Femur (tissue), 1 donor: ENCODE data around the gene AQP6.

ENCODE experiments used
- DNase-seq: peaks from one replicate; pipeline ENCODE4 v3.0.0-alpha.2; 2017

The AQP6 gene

GRCh38 chr12:49943625-49943960, 29.2 kb upstream of the AQP6 start:
- no peak for DNase-seq

GRCh38 chr12:49944046-49944445, 28.7 kb upstream of the AQP6 start:
- no peak for DNase-seq

GRCh38 chr12:49944718-49945117, 28.0 kb upstream of the AQP6 start:
- DNase-seq, result no peak

GRCh38 chr12:49945394-49946080, 27.2 kb upstream of the AQP6 start:
- peak; percentile 85 for DNase-seq

DNA sequence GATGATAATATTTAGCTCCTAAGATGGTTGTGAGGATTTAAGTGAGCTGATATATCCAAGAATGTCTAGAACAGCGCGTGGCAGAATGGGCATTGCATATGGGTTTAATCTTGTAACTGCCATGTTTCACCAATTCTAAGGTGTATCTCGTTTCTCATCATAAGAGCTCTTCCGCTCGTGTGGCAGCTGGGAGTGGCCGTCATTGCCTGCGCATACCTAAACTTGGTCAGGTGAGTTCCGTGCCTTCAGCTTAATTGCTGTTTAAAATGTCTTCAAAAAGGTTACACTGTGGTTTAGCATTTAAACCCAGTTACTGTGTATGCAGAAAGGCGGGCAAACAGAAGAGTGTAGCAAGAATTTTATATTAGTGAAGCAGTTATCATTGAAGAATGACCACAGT, 26.7 kb upstream of the AQP6 start:
- no peak for DNase-seq

DNA sequence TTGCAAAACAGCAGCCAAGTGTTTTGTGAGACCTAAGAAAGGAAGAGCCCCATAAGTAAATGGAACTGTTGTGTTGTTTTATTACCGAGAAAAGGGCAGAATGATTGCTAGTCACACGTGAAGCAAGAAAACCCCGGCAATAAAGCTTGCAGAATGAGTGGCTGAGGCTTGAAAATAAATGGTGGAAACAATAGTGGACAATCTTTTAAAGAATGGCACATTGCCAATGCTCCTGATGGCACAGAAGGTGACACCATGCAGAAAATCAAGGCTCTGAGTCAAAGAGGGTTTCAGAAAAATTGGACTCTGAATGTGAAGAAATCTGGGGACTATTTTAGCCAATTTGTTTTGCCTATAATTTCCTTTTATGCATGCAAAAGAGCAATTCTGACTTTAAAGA, 26.2 kb upstream of the AQP6 start:
- DNase-seq, result no peak

DNA sequence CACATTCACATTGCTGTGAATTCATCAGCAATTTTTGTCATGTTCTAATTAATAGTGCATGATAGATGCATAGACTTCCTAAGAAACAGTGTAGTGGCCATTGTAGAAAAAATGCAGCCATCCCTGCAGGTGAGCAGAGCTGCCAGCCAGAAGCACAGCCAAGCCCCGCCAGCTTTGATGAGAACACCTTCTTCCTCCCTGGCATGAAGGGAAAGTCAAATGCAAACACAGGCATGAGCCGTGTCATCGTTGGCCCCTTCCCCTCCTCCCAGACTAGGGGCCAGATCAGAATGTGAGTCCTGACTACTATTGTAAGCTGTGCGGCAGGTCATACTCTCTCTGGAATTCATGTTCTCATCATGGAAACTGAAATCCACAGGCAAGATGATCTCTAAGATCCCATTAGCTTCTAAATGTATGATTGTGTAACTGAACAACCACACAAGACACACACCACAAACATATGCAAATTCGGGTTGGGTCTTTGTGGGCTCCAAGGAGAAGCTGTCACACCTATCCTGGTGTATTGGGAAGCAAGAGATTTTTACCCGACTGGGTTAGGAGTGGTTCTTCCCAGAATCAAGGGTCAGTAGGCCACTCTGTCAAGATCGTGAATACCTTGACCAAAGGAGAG, 25.0 kb upstream of the AQP6 start:
- no peak for DNase-seq

DNA sequence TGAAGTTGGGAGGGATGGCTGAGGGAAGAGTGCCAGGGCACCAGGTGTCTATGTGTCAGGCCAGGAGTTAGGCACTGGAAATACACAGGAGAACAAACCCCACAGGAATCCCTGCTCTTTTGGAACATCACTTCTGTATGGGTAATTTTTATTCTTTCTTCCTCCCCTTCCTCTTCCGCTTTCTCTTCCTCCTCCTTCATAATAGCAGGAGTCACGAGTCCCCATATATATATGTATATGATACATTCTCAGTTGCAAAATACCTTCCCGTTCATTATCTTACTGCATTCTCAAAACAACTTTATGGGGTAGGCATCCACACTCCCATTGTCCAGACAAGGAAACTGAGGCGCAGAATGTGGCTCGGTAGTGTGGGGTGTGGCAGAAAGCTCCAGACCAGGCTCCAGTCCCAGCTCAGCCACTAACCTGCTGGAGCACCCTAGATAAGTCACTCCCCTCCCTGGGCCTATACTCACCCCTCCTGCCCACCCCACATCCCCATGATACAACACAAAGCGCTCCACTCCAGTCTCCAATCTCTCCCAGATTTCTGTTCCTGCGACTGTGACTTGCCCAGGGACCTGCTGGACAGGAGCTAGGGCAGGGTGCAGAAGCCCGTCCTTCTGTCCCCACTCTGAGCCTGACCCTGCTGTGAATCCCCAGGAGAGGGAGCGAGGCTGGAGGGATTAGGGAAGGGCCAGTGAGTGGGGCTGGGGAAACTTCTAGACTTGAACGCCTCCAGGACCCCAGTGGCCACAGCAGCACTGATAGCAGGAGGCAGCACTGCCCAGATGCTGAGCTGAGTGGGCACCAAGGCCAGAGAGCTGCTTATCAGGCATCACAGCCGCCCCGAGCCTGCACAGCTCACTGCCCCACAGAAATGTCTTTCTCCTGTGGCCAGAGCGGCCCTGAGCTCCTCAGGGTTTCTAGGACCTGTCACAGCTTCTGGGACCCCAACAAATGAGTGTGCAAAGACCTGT, 23.6 kb upstream of the AQP6 start:
- no peak for DNase-seq

DNA sequence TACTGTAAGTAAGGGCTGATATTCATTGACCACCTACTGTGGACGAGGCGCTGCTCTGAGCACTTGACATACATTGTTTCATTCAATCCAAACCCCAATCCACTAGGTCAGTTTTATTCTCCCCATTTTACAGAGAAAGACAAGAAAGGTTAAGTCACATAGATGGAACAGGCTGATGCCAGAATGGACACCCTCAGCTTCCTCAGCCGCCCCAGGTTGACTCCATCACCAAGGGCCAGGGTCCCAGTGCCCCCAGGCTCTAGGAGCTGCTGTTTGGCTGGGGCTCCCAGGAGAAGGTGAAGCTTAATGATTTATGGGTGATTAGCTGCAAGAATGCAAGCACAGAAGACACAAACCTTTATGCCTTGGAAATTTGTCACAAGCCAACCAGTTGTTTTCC, 22.9 kb upstream of the AQP6 start:
- no peak for DNase-seq

DNA sequence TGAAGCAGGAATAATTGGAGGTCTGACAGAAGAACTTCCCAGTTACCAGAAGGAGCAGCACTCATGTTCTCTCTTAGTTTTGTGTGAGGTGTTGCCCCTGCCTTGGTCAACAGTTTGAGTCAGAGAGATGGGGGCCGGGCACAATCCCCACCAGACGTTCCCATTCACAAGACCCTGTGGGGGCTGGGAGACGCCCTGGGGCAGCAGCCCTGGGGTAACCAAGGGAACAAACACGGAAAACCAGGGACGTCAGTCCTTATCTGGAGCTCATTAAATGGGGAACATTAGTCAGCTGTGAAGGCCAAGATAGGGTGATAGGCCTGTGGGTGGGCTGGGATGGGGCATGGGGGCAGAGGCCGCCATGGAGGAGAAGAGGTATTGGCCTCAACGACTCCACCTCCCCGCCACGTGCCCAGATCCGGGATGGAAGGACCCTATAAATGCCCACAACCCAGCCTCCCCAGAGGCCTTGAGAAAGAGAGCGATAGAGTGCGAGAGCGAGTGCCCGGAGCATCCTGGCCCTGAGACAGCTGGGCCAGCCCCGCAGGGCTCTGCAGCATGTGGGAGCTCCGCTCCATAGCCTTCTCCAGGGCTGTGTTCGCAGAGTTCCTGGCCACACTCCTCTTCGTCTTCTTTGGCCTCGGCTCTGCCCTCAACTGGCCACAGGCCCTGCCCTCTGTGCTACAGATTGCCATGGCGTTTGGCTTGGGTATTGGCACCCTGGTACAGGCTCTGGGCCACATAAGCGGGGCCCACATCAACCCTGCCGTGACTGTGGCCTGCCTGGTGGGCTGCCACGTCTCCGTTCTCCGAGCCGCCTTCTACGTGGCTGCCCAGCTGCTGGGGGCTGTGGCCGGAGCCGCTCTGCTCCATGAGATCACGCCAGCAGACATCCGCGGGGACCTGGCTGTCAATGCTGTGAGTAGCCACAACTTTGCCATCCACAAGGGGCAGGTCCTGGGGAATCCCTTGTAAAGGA, 22.2 kb upstream of the AQP6 start, which contains the start of gene AQP2:
Gene AQP2 (plus strand): TSS at position 465 of the 979 bp plus-strand sequence. CDS start 94 bp downstream, at position 559.
- DNase-seq, result no peak

DNA sequence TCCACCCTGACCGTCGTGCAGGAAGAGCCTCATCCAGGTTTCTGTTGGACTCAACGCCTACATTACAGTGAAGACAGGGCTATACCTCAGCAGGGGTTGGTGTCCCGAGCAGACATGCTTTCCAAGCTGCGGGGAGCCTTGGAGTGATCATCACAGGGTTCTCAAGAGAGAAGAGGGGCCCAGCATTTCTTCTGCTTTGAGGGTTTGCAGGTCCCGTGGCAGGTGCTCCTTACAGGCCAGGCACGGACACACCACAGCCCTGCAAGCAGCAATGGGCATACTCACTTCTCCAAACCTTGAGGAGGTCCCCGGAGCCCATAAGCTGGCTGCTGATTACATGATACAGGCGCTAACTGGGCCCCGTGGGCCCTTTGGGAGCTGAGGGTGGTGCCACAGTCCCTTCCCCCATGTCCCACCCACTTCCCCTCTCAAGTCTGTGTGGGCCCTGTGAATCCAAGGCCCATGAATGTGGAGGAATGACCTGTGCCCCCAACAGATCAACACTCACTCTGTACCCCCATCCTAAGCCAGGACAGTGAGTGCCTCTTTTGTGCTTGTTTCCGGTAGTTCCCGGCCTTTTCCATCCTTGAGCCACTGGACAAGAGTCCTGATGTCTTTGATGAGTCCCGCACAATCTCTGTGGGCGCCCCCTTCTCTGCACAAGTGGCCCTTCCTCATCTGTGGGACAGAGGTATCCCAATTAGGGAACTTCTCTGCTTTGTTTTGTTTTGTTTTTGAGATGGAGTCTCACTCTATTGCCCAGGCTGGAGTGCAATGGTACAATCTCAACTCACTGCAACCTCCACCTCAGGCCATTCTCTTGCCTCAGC, 21.1 kb upstream of the AQP6 start:
- no peak for DNase-seq

- DNase-seq, result no peak
Measured at GRCh38 chr12:49952391-49953055, 20.2 kb upstream of the AQP6 start.

- DNase-seq, result no peak
Measured at GRCh38 chr12:49953151-49953550, 19.6 kb upstream of the AQP6 start.

- no peak for DNase-seq
Measured at GRCh38 chr12:49953961-49954846, 18.5 kb upstream of the AQP6 start.

DNA sequence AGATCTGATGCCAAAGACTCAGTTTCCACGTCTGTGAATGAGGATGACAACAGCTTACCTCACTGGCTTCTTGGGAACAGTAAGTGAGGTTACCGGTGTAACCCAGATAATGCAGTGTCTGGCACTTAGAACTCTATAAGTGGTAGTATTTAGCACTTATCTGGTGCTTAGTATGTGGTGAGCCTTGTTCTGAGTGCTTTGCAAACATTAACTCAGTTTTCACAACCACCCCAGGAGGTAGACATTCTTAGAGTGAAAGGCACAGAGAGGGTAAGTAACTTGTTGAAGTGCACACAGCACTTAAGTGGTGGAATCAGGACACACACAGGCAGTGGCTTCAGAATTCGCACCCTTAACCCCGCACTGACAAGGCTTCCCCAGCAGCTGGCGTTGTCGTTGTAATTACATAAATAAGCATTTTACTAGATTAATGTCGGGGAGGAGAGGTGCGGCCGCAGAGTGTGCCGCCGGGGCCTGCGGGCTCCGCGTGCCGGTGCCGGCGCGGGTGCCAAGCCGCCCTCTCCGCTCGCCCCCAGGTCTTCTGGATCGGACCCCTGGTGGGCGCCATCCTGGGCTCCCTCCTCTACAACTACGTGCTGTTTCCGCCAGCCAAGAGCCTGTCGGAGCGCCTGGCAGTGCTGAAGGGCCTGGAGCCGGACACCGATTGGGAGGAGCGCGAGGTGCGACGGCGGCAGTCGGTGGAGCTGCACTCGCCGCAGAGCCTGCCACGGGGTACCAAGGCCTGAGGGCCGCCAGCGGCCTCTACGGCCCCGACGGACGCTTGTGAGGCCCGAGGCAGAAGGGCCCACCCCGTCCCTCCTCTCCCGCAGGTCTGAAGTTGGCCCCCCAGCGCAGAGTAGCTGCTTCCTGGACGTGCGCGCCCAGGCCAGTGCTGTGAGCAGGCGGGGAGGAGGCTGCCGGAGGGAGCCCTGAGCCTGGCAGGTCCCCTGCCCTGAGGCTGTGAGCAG, 17.6 kb upstream of the AQP6 start:
- no peak for DNase-seq

GRCh38 chr12:49955899-49956662, 16.7 kb upstream of the AQP6 start:
- DNase-seq, result no peak

GRCh38 chr12:49956663-49957569, 15.8 kb upstream of the AQP6 start:
- DNase-seq, result no peak
